Ishikawa (cell line): ENCODE measurements around the gene DNAJC11.

Experiments
- CEBPB ChIP-seq: IDR thresholded peaks from 2 replicates; pipeline ENCODE4 v1.6.1; 2012
- CREB1 ChIP-seq: IDR thresholded peaks from 2 replicates; pipeline ENCODE4 v1.6.1; 2012; ENCODE audit warnings: low read depth
- EGR1 ChIP-seq: IDR thresholded peaks from 2 replicates; pipeline ENCODE4 v1.6.1; 2012
- EP300 ChIP-seq: IDR thresholded peaks from 2 replicates; pipeline ENCODE4 v1.6.1; 2012; ENCODE audit warnings: borderline replicate concordance
- FOXM1 ChIP-seq: IDR thresholded peaks from 2 replicates; pipeline ENCODE4 v1.6.1; 2012; ENCODE audit warnings: low read depth, borderline replicate concordance
- NFIC ChIP-seq: IDR thresholded peaks from 2 replicates; pipeline ENCODE4 v1.6.1; 2012
- TAF1 ChIP-seq: IDR thresholded peaks from 2 replicates; pipeline ENCODE4 v1.6.1; 2012; ENCODE audit warnings: low read depth, mild to moderate bottlenecking
- TF ChIP-seq, protein P1 (sequence below): IDR thresholded peaks from 2 replicates; pipeline ENCODE4 v1.6.1; 2012
- TF ChIP-seq, protein P2 (sequence below): IDR thresholded peaks from 2 replicates; pipeline ENCODE4 v1.6.1; 2012; ENCODE audit warnings: low read depth, mild to moderate bottlenecking
- TF ChIP-seq, protein P3 (sequence below): IDR thresholded peaks from 2 replicates; pipeline ENCODE4 v1.6.1; 2012

DNA sequence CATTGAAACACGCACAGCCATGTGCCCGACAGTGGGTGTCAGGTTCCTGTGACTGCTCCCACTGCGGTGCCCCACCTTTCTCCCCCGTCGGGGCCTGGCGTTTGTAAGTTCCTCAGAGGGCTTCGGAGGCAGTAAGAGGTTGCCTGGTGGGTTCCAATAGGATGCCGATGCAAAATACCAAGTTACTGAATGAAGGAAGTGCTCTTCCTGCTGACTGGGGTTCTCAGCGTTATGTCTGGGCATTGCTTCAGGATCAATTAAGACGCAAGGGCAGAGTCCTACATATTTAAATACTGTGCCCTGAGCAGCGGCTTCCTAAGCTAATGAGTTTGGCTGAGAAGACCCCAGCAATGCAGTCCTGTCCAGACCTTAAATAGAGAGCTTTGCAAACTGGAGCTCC lies 28.9 kb upstream of the DNAJC11 start:
- no peak for TF ChIP-seq CEBPB
- TF ChIP-seq TAF1, result no peak
- TF ChIP-seq EGR1, result no peak
- no peak for TF ChIP-seq FOXM1
- no peak for TF ChIP-seq NFIC
- TF ChIP-seq, protein P1, sequence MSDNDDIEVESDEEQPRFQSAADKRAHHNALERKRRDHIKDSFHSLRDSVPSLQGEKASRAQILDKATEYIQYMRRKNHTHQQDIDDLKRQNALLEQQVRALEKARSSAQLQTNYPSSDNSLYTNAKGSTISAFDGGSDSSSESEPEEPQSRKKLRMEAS, result no peak
- TF ChIP-seq, protein P2, sequence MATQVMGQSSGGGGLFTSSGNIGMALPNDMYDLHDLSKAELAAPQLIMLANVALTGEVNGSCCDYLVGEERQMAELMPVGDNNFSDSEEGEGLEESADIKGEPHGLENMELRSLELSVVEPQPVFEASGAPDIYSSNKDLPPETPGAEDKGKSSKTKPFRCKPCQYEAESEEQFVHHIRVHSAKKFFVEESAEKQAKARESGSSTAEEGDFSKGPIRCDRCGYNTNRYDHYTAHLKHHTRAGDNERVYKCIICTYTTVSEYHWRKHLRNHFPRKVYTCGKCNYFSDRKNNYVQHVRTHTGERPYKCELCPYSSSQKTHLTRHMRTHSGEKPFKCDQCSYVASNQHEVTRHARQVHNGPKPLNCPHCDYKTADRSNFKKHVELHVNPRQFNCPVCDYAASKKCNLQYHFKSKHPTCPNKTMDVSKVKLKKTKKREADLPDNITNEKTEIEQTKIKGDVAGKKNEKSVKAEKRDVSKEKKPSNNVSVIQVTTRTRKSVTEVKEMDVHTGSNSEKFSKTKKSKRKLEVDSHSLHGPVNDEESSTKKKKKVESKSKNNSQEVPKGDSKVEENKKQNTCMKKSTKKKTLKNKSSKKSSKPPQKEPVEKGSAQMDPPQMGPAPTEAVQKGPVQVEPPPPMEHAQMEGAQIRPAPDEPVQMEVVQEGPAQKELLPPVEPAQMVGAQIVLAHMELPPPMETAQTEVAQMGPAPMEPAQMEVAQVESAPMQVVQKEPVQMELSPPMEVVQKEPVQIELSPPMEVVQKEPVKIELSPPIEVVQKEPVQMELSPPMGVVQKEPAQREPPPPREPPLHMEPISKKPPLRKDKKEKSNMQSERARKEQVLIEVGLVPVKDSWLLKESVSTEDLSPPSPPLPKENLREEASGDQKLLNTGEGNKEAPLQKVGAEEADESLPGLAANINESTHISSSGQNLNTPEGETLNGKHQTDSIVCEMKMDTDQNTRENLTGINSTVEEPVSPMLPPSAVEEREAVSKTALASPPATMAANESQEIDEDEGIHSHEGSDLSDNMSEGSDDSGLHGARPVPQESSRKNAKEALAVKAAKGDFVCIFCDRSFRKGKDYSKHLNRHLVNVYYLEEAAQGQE, result no peak
- no peak for TF ChIP-seq CREB1
- TF ChIP-seq, protein P3, sequence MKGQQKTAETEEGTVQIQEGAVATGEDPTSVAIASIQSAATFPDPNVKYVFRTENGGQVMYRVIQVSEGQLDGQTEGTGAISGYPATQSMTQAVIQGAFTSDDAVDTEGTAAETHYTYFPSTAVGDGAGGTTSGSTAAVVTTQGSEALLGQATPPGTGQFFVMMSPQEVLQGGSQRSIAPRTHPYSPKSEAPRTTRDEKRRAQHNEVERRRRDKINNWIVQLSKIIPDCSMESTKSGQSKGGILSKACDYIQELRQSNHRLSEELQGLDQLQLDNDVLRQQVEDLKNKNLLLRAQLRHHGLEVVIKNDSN, result no peak
- no peak for TF ChIP-seq EP300
